Astrocyte of the spinal cord (primary cell): ENCODE measurements around the gene STPG4.

ENCODE experiments used
- DNase-seq: peaks from one replicate; pipeline ENCODE4 v3.0.0; 2011; ENCODE audit warnings: low read depth, low spot score
- H3K4me3 ChIP-seq: 2 replicates; pipeline ENCODE4 v1.5.1; 2011; ENCODE audit warnings: low read depth, mild to moderate bottlenecking, low read length, moderate library complexity
- in situ Hi-C: cut with HindIII; loops from 2 replicates; pipeline ENCODE4 v1.10.0; 2017; ENCODE audit warnings: low sequenced_read_pairs
- TF ChIP-seq, protein P1 (sequence below): IDR thresholded peaks from 2 replicates; pipeline ENCODE4 v1.5.1; 2012; ENCODE audit warnings: low read depth, mild to moderate bottlenecking, low read length, inconsistent platforms

Gene STPG4

DNA sequence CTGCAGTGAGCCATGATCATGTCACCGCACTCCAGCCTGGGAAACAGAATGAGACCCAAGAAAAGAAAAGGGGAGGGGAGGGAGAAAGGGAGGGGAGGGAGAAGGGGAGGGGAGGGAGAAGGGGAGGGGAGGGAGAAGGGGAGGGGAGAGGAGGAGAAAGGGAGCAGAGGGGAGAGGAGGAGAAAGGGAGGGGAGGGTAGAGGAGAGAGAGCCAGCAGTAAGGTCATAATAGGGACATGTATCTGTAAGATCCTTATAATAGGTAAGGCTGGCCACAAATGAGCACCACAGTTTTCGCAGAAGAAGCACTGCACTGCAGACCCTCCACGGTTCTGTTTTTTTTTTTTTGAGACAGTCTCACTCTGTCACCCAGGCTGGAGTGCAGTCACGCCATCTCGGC, 62.6 kb downstream of the STPG4 start:
- no peak for DNase-seq
- TF ChIP-seq, protein P1, sequence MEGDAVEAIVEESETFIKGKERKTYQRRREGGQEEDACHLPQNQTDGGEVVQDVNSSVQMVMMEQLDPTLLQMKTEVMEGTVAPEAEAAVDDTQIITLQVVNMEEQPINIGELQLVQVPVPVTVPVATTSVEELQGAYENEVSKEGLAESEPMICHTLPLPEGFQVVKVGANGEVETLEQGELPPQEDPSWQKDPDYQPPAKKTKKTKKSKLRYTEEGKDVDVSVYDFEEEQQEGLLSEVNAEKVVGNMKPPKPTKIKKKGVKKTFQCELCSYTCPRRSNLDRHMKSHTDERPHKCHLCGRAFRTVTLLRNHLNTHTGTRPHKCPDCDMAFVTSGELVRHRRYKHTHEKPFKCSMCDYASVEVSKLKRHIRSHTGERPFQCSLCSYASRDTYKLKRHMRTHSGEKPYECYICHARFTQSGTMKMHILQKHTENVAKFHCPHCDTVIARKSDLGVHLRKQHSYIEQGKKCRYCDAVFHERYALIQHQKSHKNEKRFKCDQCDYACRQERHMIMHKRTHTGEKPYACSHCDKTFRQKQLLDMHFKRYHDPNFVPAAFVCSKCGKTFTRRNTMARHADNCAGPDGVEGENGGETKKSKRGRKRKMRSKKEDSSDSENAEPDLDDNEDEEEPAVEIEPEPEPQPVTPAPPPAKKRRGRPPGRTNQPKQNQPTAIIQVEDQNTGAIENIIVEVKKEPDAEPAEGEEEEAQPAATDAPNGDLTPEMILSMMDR: no peak
- no peak overlapping the region for H3K4me3 ChIP-seq
- in situ Hi-C loops: no loop called here

DNA sequence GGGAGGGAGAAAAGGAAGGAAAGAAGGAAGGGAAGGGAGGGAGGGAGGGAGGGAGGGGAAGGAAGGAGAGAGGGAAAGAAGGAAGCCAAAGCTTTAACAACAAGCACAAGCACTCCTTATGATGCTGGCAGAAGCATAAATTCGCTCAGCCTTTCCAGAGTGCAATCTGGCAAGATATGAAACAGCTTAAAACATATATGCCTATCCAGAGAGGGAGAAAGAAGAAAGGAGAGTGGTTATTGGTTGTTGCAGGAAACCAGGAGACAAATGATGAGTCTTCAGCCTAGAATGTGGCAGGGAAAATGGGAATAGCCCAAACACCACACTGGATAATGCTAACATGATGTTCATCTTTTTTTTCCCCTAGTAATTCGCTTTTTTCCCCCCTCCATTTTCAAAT, 64.0 kb downstream of the STPG4 start:
- TF ChIP-seq, protein P1: no peak
- no peak for DNase-seq
- in situ Hi-C loops: no loop called here

DNA sequence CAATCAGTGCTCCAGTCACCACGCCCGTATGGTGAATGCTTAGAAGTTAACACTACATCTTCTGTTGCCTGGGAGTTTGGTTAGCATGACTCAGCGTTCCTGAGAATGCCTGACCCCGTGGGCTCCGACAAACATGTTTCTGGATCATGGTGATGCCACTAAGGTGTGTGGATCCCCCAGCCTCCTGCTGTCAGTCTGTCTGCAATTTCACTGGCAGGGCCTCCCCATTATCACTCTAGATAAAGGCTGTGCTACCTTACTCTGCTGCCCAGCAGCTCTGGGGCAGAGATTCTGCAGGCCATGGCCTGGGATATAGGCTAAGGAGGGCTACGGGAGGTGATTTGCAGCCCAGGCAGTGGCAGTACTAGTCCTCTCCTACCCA, 66.0 kb downstream of the STPG4 start:
- in situ Hi-C loops: no loop called here
- DNase-seq: peak; percentile 59
- TF ChIP-seq, protein P1: no peak
- H3K4me3 ChIP-seq: no peak overlapping the region

More for the DNA sequence above, 64.0 kb downstream of the STPG4 start:
- H3K4me3 ChIP-seq: no peak overlapping the region

DNA sequence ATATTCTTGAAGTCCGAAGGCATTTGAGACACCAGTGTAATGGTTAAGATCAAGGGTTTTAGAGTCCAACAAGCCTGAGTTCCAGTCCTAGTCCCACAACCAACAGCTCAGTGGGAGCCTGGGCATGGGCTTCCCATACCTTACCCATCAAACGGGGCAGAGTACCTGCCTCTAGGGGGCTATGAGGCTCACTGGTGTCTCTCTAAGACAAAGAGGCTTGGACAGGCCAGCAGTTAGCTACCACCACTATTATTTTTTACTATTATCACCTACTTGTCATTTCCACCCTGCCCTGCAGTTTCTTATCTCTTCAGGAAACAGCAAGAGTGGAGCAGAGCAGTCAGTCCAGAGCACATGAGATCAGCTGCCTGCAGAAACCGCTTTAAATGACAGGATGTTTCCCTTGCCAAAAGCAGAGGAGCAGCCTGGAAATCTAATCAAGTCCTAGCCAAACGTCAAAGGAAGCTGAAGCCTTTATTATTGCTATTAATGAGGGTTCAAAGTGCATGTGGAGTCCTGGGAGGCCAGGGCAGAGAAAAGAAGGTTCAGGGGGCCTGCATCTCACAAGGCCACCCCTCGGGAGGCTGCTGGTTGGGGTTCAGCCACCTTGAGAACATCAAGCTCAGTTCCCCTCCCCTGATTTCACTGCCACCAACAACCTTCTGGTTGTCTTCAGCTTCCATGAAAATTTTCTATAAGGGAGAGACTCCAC, 66.6 kb downstream of the STPG4 start:
- H3K4me3 ChIP-seq: no peak overlapping the region
- TF ChIP-seq, protein P1: peak; percentile 27
- in situ Hi-C loops: no loop called here
- DNase-seq: peak; percentile 47

DNA sequence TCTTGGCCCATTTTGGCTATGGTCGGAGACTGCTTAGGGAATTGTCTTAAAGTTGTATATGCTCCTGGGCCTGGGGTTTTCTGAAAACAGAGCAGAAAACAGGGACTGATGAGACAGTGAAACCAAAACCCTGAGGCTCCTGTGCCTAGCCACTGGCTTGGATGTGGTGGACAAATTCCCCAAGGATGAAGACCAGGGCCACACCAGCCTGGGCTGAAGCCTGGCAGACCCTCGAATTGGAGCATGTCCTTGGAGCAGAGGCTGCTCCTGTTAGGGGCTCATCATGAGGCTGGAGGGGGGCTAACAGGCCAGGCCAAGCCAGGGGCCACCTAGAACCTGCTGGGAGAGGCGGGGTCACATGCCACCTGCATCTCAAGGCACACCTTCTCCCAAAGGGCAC, 68.1 kb downstream of the STPG4 start:
- TF ChIP-seq, protein P1: no peak
- in situ Hi-C loops: no loop called here
- no peak overlapping the region for H3K4me3 ChIP-seq
- DNase-seq: no peak

DNA sequence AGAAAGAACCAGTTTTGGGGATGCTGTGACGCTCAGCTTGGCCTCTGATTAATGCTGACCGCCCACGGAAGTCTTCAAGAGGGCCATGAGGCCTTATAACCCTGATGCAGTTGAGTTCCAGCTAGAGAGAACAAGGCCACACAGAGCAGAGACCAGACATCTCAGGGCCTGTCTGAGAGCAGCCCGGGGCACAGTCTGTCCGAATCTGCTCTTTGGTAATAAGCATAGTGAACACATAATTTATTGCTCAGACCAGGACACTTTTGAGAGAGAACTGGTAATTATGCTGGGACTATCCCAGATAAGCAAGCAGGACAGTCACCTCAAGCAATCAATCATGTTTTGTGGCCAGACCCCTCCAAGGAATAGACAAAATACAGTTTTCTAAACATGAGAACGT, 68.5 kb downstream of the STPG4 start:
- TF ChIP-seq, protein P1: no peak
- in situ Hi-C loops: no loop called here
- no peak overlapping the region for H3K4me3 ChIP-seq
- DNase-seq: no peak
